H1 (cell line): ENCODE measurements around the gene FGFRL1. TPM values are rescaled to one million over a fixed set of nuclear protein-coding genes. Genes with fewer than 3 reads are reported as not detected.

Source experiments
- CEBPB ChIP-seq: IDR thresholded peaks from 2 replicates; pipeline ENCODE4 v1.6.1; 2012; ENCODE audit warnings: low read depth, low read length
- polyA plus RNA-seq, 7 experiments: library from polyadenylated mRNA; depleted of rRNA in 3 of 7; stranded (reverse) in 5 of 7; unstranded in 2 of 7; fragments of >200 nt in 5 of 7; fragments of 200-250 nt in 2 of 7; gene quantifications; 1 replicate in 5 of 7; 2 replicates in 1 of 7; 4 replicates in 1 of 7; pipeline versions ENCODE4 v1.2.1 to v1.2.3, GENCODE V29; 2011 to 2013; ENCODE audit warnings: missing spikeins in 2 of 7, mixed read lengths in 2 of 7
- total RNA-seq: library from RNA; stranded (reverse); fragmentation: NEBNext Ultra II Directional; extraction: Animal tissue kit (Norgen Biotek cat#: 25700); gene quantifications from 2 replicates; pipeline ENCODE4 v1.2.1, GENCODE V29; 2021
- TF ChIP-seq, protein P1 (sequence below), 3 experiments: IDR thresholded peaks; 1 replicate in 2 of 3; 2 replicates in 1 of 3; pipeline versions ENCODE4 v1.5.1 to v1.6.1; 2011; ENCODE audit warnings: low read length in 3 of 3, mild to moderate bottlenecking in 3 of 3, inconsistent platforms in 2 of 3, low read depth in 1 of 3, moderate library complexity in 1 of 3; ENCODE audit not compliant: insufficient read depth in 1 of 3; ENCODE audit errors: control extremely low read depth in 1 of 3

FGFRL1 gene
- total and polyA plus RNA-seq, 2 of the 8 experiments (the other 6 are each of a cell fraction or from before 2014, with no cell fraction given): 18.9 to 34.6 TPM

DNA sequence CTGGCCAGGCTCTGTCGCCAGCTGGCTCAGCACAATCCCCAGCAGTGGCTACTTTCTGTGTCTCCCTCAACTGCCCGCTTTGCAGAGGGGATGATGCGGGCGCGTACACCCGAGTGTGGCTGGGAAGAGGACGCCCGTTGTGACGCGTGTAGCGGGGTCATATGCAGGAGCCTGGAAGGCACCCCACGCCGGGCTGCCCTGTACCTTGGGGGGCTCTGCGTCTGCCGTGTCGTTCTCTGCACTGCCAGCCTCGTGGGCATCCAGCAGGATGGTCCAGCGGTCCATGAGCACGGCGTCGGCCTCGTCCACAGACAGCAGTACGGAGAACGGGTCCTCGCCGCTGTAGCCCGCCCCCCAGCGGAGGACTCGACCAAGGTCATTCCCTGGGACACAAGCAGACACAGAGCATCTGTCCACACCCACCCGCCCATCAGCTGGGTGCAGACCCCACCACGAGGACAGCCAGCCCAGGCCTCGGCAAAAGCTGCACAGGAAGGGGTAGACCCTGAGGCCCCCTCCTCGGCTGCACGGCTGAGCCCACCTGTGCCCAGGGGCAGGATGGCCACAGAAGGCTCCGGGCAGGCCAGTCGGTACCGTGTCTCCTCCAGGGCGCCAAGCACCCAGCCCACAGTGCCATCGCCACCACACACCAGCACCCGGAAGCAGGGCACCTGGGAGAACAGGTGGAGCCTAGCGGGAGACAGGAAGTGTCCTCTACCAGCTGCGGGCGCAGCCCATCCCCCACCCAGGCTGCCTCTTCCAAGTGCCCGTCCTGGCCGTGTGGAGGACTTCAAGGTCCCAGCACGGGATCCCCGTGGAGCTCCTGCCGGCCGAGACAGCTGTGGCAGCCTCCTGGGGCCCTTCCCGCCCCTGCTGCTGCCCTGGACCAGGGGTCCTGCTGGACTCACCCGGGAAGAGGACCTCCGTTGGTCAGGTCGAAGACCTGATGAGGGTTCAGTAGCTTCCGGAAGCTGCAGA, 48.9 kb upstream of the FGFRL1 start (continued):
- TF ChIP-seq, protein P1, sequence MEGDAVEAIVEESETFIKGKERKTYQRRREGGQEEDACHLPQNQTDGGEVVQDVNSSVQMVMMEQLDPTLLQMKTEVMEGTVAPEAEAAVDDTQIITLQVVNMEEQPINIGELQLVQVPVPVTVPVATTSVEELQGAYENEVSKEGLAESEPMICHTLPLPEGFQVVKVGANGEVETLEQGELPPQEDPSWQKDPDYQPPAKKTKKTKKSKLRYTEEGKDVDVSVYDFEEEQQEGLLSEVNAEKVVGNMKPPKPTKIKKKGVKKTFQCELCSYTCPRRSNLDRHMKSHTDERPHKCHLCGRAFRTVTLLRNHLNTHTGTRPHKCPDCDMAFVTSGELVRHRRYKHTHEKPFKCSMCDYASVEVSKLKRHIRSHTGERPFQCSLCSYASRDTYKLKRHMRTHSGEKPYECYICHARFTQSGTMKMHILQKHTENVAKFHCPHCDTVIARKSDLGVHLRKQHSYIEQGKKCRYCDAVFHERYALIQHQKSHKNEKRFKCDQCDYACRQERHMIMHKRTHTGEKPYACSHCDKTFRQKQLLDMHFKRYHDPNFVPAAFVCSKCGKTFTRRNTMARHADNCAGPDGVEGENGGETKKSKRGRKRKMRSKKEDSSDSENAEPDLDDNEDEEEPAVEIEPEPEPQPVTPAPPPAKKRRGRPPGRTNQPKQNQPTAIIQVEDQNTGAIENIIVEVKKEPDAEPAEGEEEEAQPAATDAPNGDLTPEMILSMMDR (IDR thresholded peaks at IDR 0.05; ENCODE audit: control extremely low read depth in 1 of 3, insufficient read depth in 1 of 3, low read depth in 1 of 3, low read length in 3 of 3): peak in 2 of 3 experiments; percentile 10 to 37; a peak in 1 of 4 replicates
- no peak for TF ChIP-seq CEBPB
